K562 (cell line): ENCODE results near the gene PPP4C. TPM values are rescaled to one million over a fixed set of nuclear protein-coding genes. Genes with fewer than 3 reads are reported as not detected.

ENCODE experiments used
- CBFA2T2 ChIP-seq: fragments of 450-650 bp; conservative IDR thresholded peaks from 2 replicates; pipeline ENCODE4 v1.6.1; 2017; ENCODE audit warnings: mild to moderate bottlenecking
- HNRNPL ChIP-seq: fragments of 200-400 bp; formaldehyde crosslinking; IDR thresholded peaks from 2 replicates; pipeline ENCODE4 v1.6.1; 2017; ENCODE audit warnings: low read depth, mild to moderate bottlenecking, low read length
- HNRNPUL1 ChIP-seq: fragments of 200-400 bp; formaldehyde crosslinking; IDR thresholded peaks from 2 replicates; pipeline ENCODE4 v1.6.1; 2017; ENCODE audit warnings: low read length
- JUND ChIP-seq, 2 experiments: IDR thresholded peaks; 2 replicates in 1 of 2; 3 replicates in 1 of 2; pipeline ENCODE4 v1.6.1; 2011; ENCODE audit warnings: borderline replicate concordance in 2 of 2, low read depth in 2 of 2, low read length in 2 of 2, improper control_type of control experiment in 1 of 2, missing biosample characterization in 1 of 2, missing genetic modification characterization in 1 of 2, missing genetic modification reagents in 1 of 2
- MBD2 ChIP-seq: sonication (generic); IDR thresholded peaks from 2 replicates; pipeline ENCODE4 v1.6.1; 2016; ENCODE audit warnings: low read depth, borderline replicate concordance
- MYC ChIP-seq, 2 experiments: fragments of 250-450 bp in 1 of 2; sonication (Bioruptor Pico) in 1 of 2; IDR thresholded peaks; 2 replicates each; pipeline versions ENCODE4 v1.5.1 to v1.6.1; 2012 to 2021; ENCODE audit warnings: low read depth in 2 of 2, borderline replicate concordance in 1 of 2, improper control_type of control experiment in 1 of 2, low read length in 1 of 2, mild to moderate bottlenecking in 1 of 2, moderate library complexity in 1 of 2
- NCOA4 ChIP-seq: fragments of 450-650 bp; IDR thresholded peaks from 2 replicates; pipeline ENCODE4 v1.6.1; 2018; ENCODE audit warnings: mild to moderate bottlenecking; ENCODE audit not compliant: partially characterized antibody
- PRPF4 ChIP-seq: fragments of 200-400 bp; formaldehyde crosslinking; IDR thresholded peaks from one replicate; pipeline ENCODE4 v1.6.1; 2017; ENCODE audit warnings: low read length, low read depth, mild to moderate bottlenecking; ENCODE audit not compliant: insufficient read depth, poor library complexity, severe bottlenecking
- RUNX1 ChIP-seq: sonication (generic); IDR thresholded peaks from 2 replicates; pipeline ENCODE4 v1.6.1; 2016; ENCODE audit warnings: antibody characterized with exemption, low read depth
- SMARCE1 ChIP-seq: fragments of 450-650 bp; IDR thresholded peaks from 2 replicates; pipeline ENCODE4 v1.7.1; 2016; ENCODE audit warnings: mild to moderate bottlenecking
- THRA ChIP-seq: fragments of 450-650 bp; IDR thresholded peaks from 2 replicates; pipeline ENCODE4 v1.6.1; 2017; ENCODE audit warnings: mild to moderate bottlenecking, moderate library complexity
- THRB ChIP-seq: fragments of 450-650 bp; formaldehyde crosslinking; conservative IDR thresholded peaks from 2 replicates; pipeline ENCODE4 v1.4.0; 2022; ENCODE audit warnings: mild to moderate bottlenecking, missing genetic modification characterization
- ZNF76 ChIP-seq: fragments of 250-450 bp; sonication (Bioruptor Pico); IDR thresholded peaks from 2 replicates; pipeline ENCODE4 v1.4.0; 2020; ENCODE audit warnings: mild to moderate bottlenecking, moderate library complexity, borderline replicate concordance
- polyA plus RNA-seq, 8 experiments: library from polyadenylated mRNA; depleted of rRNA in 4 of 8; stranded (reverse) in 5 of 8; unstranded in 3 of 8; fragments of >200 nt; fragmentation: Nextera tagmentation in 2 of 8; fragmentation: Illumina TruSeq in 1 of 8; extraction: Ambion mirVana in 2 of 8; extraction: Trizol in 1 of 8; gene quantifications; 2 replicates each; pipeline versions ENCODE4 v1.2.1 to v1.2.3, GENCODE V29; 2011 to 2014; ENCODE audit warnings: inconsistent platforms in 1 of 8, missing spikeins in 1 of 8
- total RNA-seq, 7 experiments: library from RNA; depleted of rRNA in 6 of 7; stranded (reverse); fragments of >200 nt in 6 of 7; fragmentation: Illumina TruSeq in 2 of 7; extraction: Trizol in 2 of 7; gene quantifications; 2 replicates each; pipeline versions ENCODE4 v1.2.1 to v1.2.3, GENCODE V29; 2011 to 2021; ENCODE audit warnings: low replicate concordance in 1 of 7
- TF ChIP-seq, protein P1 (sequence below): sonication (generic); formaldehyde crosslinking; IDR thresholded peaks from 2 replicates; pipeline ENCODE4 v1.9.0; 2022; ENCODE audit warnings: mild to moderate bottlenecking, missing genetic modification reagents
- TF ChIP-seq, protein P2 (sequence below): sonication (generic); formaldehyde crosslinking; IDR thresholded peaks from 2 replicates; pipeline ENCODE4 v1.8.1; 2023; ENCODE audit warnings: mild to moderate bottlenecking, missing genetic modification reagents
- TF ChIP-seq, protein P3 (sequence below), 2 experiments: fragments of 450-650 bp; IDR thresholded peaks; 2 replicates each; pipeline ENCODE4 v1.6.1; 2016
- TF ChIP-seq, protein P4 (sequence below): sonication (generic); formaldehyde crosslinking; IDR thresholded peaks from 2 replicates; pipeline ENCODE4 v1.9.0; 2022; ENCODE audit warnings: mild to moderate bottlenecking, missing genetic modification reagents

Gene PPP4C
- total and polyA plus RNA-seq, 9 of the 15 experiments (the other 6 are each of a cell fraction or from before 2014, with no cell fraction given), result 3.5 to 183 (median 131) TPM

GRCh38 chr16:30091474-30092372 lies 15.9 kb downstream of the PPP4C start, which contains the start of gene TBX6 (continued):
- TF ChIP-seq PRPF4 (no peak), THRB (CRISPR knock-in tag) (no peak), NCOA4 (no peak), RUNX1 (no peak), ZNF76 (CRISPR knock-in tag) (peak; percentile 86), CBFA2T2 (no peak), HNRNPUL1 (no peak), MYC (IDR thresholded peaks at IDR 0.05; ENCODE audit: low read depth, low read length) (peak; percentile 84), MYC (CRISPR knock-in tag; IDR thresholded peaks at IDR 0.05; ENCODE audit: borderline replicate concordance, low read depth) (no peak), JUND (IDR thresholded peaks at IDR 0.05; ENCODE audit: borderline replicate concordance, low read depth, low read length) (peak; percentile 60; the same call in 1 of the 2 replicates), JUND (tag; IDR thresholded peaks at IDR 0.05; ENCODE audit: borderline replicate concordance, low read depth, low read length) (no peak; the same call in 2 of the 3 replicates), THRA (peak; percentile 94), HNRNPL (no peak), SMARCE1 (no peak), MBD2 (peak; percentile 87; the same call in 1 of the 2 replicates)
- TF ChIP-seq, protein P1, sequence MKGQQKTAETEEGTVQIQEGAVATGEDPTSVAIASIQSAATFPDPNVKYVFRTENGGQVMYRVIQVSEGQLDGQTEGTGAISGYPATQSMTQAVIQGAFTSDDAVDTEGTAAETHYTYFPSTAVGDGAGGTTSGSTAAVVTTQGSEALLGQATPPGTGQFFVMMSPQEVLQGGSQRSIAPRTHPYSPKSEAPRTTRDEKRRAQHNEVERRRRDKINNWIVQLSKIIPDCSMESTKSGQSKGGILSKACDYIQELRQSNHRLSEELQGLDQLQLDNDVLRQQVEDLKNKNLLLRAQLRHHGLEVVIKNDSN, result no peak
- TF ChIP-seq, protein P2, sequence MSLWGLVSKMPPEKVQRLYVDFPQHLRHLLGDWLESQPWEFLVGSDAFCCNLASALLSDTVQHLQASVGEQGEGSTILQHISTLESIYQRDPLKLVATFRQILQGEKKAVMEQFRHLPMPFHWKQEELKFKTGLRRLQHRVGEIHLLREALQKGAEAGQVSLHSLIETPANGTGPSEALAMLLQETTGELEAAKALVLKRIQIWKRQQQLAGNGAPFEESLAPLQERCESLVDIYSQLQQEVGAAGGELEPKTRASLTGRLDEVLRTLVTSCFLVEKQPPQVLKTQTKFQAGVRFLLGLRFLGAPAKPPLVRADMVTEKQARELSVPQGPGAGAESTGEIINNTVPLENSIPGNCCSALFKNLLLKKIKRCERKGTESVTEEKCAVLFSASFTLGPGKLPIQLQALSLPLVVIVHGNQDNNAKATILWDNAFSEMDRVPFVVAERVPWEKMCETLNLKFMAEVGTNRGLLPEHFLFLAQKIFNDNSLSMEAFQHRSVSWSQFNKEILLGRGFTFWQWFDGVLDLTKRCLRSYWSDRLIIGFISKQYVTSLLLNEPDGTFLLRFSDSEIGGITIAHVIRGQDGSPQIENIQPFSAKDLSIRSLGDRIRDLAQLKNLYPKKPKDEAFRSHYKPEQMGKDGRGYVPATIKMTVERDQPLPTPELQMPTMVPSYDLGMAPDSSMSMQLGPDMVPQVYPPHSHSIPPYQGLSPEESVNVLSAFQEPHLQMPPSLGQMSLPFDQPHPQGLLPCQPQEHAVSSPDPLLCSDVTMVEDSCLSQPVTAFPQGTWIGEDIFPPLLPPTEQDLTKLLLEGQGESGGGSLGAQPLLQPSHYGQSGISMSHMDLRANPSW (CRISPR knock-in tag), result no peak
- TF ChIP-seq, protein P3, sequence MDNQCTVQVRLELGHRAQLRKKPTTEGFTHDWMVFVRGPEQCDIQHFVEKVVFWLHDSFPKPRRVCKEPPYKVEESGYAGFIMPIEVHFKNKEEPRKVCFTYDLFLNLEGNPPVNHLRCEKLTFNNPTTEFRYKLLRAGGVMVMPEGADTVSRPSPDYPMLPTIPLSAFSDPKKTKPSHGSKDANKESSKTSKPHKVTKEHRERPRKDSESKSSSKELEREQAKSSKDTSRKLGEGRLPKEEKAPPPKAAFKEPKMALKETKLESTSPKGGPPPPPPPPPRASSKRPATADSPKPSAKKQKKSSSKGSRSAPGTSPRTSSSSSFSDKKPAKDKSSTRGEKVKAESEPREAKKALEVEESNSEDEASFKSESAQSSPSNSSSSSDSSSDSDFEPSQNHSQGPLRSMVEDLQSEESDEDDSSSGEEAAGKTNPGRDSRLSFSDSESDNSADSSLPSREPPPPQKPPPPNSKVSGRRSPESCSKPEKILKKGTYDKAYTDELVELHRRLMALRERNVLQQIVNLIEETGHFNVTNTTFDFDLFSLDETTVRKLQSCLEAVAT (IDR thresholded peaks at IDR 0.05), result no peak; a peak in 1 of 4 replicates
- TF ChIP-seq, protein P4, sequence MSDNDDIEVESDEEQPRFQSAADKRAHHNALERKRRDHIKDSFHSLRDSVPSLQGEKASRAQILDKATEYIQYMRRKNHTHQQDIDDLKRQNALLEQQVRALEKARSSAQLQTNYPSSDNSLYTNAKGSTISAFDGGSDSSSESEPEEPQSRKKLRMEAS (CRISPR knock-in tag), result no peak; the same call in 1 of the 2 replicates
